Activated CD8-positive, alpha-beta T cell treated with anti-CD3 and anti-CD28 coated beads, Interleukin-2, amount 10 ng/mL, durations not matched to agents 7 days and 5 days (primary cell): ENCODE results near the gene TMED10. TPM values are rescaled to one million over a fixed set of nuclear protein-coding genes. Genes with fewer than 3 reads are reported as not detected.

Source experiments
- ATAC-seq: fragments of 150-1000 bp; cut with Tn5 transposase; one replicate; pipeline ENCODE4 v1.10.0; 2021; ENCODE audit warnings: moderate library complexity
- CTCF ChIA-PET: fragments of 350-600 bp; sonication (Branson Sonifier 250); formaldehyde crosslinking; loops from one replicate; lab custom pipeline; 2021; ENCODE audit warnings: antibody characterized with exemption; lab: Charles Lee
- POLR2A ChIA-PET: fragments of 350-600 bp; sonication (Branson Sonifier 250); formaldehyde crosslinking; loops from one replicate; lab custom pipeline; 2021; ENCODE audit warnings: antibody characterized with exemption; lab: Charles Lee
- DNase-seq: peaks from one replicate; pipeline ENCODE4 v3.0.0-alpha.2; 2020
- H3K27ac Mint-ChIP-seq: one replicate; pipeline ENCODE4 v1.8.0; 2021; ENCODE audit warnings: mild to moderate bottlenecking, mixed read lengths
- H3K27me3 Mint-ChIP-seq: one replicate; pipeline ENCODE4 v1.8.0; 2021; ENCODE audit warnings: low read depth, mixed read lengths
- H3K36me3 Mint-ChIP-seq: one replicate; pipeline ENCODE4 v1.8.0; 2021; ENCODE audit warnings: low read depth, mixed read lengths
- H3K4me1 Mint-ChIP-seq: one replicate; pipeline ENCODE4 v1.8.0; 2021; ENCODE audit warnings: low read depth, mixed read lengths
- H3K4me3 Mint-ChIP-seq: one replicate; pipeline ENCODE4 v1.8.0; 2021; ENCODE audit warnings: mild to moderate bottlenecking, mixed read lengths
- H3K9me3 Mint-ChIP-seq: one replicate; pipeline ENCODE4 v1.8.0; 2022; ENCODE audit warnings: mixed read lengths; ENCODE audit not compliant: insufficient read depth
- total RNA-seq, 2 experiments: library from RNA; stranded (reverse); gene quantifications; one replicate each; pipeline ENCODE4 v1.2.3, GENCODE V29; 2021

Gene TMED10
- 100 to 1,000 TPM; 177 to 188 TPM for total RNA-seq

GRCh38 chr14:75176142-75176820 lies at the start of gene TMED10:
Gene TMED10 (minus strand): TSS chr14:75176612. CDS start chr14:75176579, 33 bp downstream.
- Mint-ChIP-seq H3K9me3 (no peaks in the 10 kb centered on the region), H3K36me3 (peaks cover 15% of the 10 kb centered on the region), H3K4me3 (peak within 1 kb of the TSS; percentile 92), H3K27ac (peak within 1 kb of the TSS; percentile 98), H3K4me1 (peaks cover 38% of the 10 kb centered on the region), H3K27me3 (peaks cover 5% of the 10 kb centered on the region)
- ChIA-PET POLR2A (interaction anchor here (0.6 to 2.4 kb wide), 7 partner anchors 12 to 119 kb away, joined by 3 to 9 read pairs (median 4); no protein-coding TSS in a partner anchor), CTCF (interaction anchor here (0.6 to 1.6 kb wide), 7 partner anchors 8 to 118 kb away, joined by 3 to 4 read pairs (median 4); partner anchors contain the start of gene NEK9)
- DNase-seq (peak; percentile 94), ATAC-seq (peak; percentile 82)

GRCh38 chr14:75224561-75224960 lies 48.1 kb upstream of the TMED10 start:
- Mint-ChIP-seq H3K27ac (no peak overlapping the region), H3K9me3 (no peaks in the 10 kb centered on the region), H3K27me3 (peaks cover 9% of the 10 kb centered on the region), H3K4me1 (peaks cover 35% of the 10 kb centered on the region), H3K4me3 (no peak overlapping the region), H3K36me3 (no peaks in the 10 kb centered on the region)
- ChIA-PET CTCF (interaction anchor here (1.2 kb wide), 1 partner anchor 15 kb away, joined by 3 read pairs; no protein-coding TSS in a partner anchor), POLR2A (no interaction called here)
- DNase-seq (no peak), ATAC-seq (no peak)

- POLR2A ChIA-PET = no interaction called here
- no peaks in the 10 kb centered on the region for H3K9me3 Mint-ChIP-seq
- H3K4me1 Mint-ChIP-seq = peaks cover 27% of the 10 kb centered on the region
- H3K27me3 Mint-ChIP-seq = peaks cover 9% of the 10 kb centered on the region
- H3K4me3 Mint-ChIP-seq = no peak overlapping the region
- H3K27ac Mint-ChIP-seq = peak overlapping the region; percentile 54
- DNase-seq = peak; percentile 40
- ATAC-seq = peak; percentile 50
- CTCF ChIA-PET = interaction anchor here (1.2 kb wide), 1 partner anchor 14 kb away, joined by 3 read pairs; no protein-coding TSS in a partner anchor
- H3K36me3 Mint-ChIP-seq = no peaks in the 10 kb centered on the region
These were observed 47.3 kb upstream of the TMED10 start for GRCh38 chr14:75223664-75224154.

- Mint-ChIP-seq H3K27ac (no peak overlapping the region), H3K27me3 (peaks cover 14% of the 10 kb centered on the region), H3K4me1 (peaks cover 17% of the 10 kb centered on the region), H3K4me3 (no peak overlapping the region), H3K36me3 (no peaks in the 10 kb centered on the region), H3K9me3 (no peaks in the 10 kb centered on the region)
- ATAC-seq (no peak), DNase-seq (no peak)
- ChIA-PET POLR2A (no interaction called here), CTCF (interaction anchor here (1.1 kb wide), 1 partner anchor 67 kb away, joined by 3 read pairs; no protein-coding TSS in a partner anchor)
These were observed 45.8 kb upstream of the TMED10 start for GRCh38 chr14:75222208-75222701.

GRCh38 chr14:75221797-75222196 lies 45.4 kb upstream of the TMED10 start:
- Mint-ChIP-seq H3K27me3 (peaks cover 13% of the 10 kb centered on the region), H3K9me3 (no peaks in the 10 kb centered on the region), H3K36me3 (no peaks in the 10 kb centered on the region), H3K4me1 (peaks cover 17% of the 10 kb centered on the region), H3K27ac (no peak overlapping the region), H3K4me3 (no peak overlapping the region)
- POLR2A ChIA-PET = no interaction called here
- CTCF ChIA-PET = interaction anchor here (1.1 kb wide), 1 partner anchor 68 kb away, joined by 3 read pairs; no protein-coding TSS in a partner anchor
- DNase-seq (no peak), ATAC-seq (no peak)

- Mint-ChIP-seq H3K27ac (no peak overlapping the region), H3K4me3 (no peak overlapping the region), H3K9me3 (no peaks in the 10 kb centered on the region), H3K27me3 (peaks cover 11% of the 10 kb centered on the region), H3K36me3 (no peaks in the 10 kb centered on the region), H3K4me1 (peaks cover 30% of the 10 kb centered on the region)
- POLR2A ChIA-PET = no interaction called here
- no peak for DNase-seq
- ATAC-seq = no peak
- CTCF ChIA-PET = no interaction called here
These were observed 43.7 kb upstream of the TMED10 start for GRCh38 chr14:75220156-75220555.

GRCh38 chr14:75217508-75218206 lies 41.2 kb upstream of the TMED10 start:
- Mint-ChIP-seq H3K4me1 (peaks cover 34% of the 10 kb centered on the region), H3K27me3 (peaks cover 11% of the 10 kb centered on the region), H3K9me3 (no peaks in the 10 kb centered on the region), H3K36me3 (no peaks in the 10 kb centered on the region), H3K4me3 (no peak overlapping the region), H3K27ac (no peak overlapping the region)
- ChIA-PET CTCF (interaction anchor here (1.0 kb wide), 1 partner anchor 75 kb away, joined by 3 read pairs; no protein-coding TSS in a partner anchor), POLR2A (no interaction called here)
- ATAC-seq (no peak), DNase-seq (no peak)

DNA sequence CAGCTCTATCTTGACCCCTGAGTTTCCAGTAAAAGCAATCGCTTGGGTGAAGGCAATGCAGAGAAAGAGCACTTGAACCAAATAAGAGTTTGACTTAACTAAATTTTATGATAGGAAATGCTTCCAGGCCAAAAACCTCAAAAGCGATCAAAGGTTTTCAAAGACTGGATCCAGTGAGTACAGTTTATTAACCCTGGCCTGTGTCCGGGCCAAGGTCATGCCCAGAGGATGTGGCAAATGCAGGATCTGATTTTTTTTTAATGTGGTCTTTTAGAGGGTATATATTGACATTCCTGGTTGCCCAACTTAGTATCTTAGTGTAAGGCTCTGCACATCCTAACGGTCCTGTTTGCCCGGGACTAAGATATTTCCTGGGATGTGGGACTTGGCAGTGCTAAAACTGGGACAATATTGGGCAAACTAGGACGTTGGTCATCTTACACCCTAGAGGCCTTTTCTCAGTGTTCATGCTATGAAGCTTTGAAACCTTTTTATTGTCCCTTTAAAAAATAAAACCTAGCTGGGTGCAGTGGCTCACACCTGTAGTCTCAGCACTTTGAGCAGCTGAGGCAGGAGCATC lies 40.1 kb upstream of the TMED10 start:
- no peak overlapping the region for H3K27ac Mint-ChIP-seq
- no peak overlapping the region for H3K4me3 Mint-ChIP-seq
- ATAC-seq = no peak
- H3K4me1 Mint-ChIP-seq = peaks cover 32% of the 10 kb centered on the region
- DNase-seq = no peak
- peaks cover 9% of the 10 kb centered on the region for H3K27me3 Mint-ChIP-seq
- CTCF ChIA-PET = no interaction called here
- POLR2A ChIA-PET = interaction anchor here (0.6 kb wide), 1 partner anchor 1950 kb away, joined by 3 read pairs; no protein-coding TSS in a partner anchor
- no peaks in the 10 kb centered on the region for H3K36me3 Mint-ChIP-seq
- H3K9me3 Mint-ChIP-seq = no peaks in the 10 kb centered on the region

DNA sequence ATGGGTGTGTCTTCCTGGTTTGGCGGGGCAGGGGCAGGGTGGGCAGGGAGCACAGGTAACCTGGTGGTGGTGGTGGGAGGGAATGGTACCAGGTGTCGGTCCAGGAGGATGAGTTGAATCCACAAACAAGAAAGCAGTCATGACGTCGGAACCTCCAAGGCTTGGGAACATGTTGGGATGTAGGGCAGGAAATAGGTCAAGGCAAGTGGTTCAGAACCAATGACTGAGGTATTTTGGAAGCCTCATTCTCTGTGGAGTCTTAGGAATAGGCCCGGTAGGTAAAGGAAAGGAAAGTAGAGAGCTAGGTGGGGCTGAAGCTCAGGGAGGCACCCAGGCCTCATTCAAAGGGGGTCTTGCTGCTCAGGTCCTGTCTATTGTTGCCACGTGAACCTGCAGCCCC lies 39.1 kb upstream of the TMED10 start:
- ChIA-PET CTCF (no interaction called here), POLR2A (no interaction called here)
- Mint-ChIP-seq H3K36me3 (no peaks in the 10 kb centered on the region), H3K4me1 (peaks cover 32% of the 10 kb centered on the region), H3K9me3 (no peaks in the 10 kb centered on the region), H3K27ac (no peak overlapping the region), H3K4me3 (peak overlapping the region; percentile 1), H3K27me3 (peaks cover 9% of the 10 kb centered on the region)
- peak; percentile 11 for ATAC-seq
- DNase-seq = no peak

- Mint-ChIP-seq H3K4me1 (peaks cover 32% of the 10 kb centered on the region), H3K27ac (no peak overlapping the region), H3K4me3 (no peak overlapping the region), H3K27me3 (peaks cover 9% of the 10 kb centered on the region), H3K36me3 (no peaks in the 10 kb centered on the region), H3K9me3 (no peaks in the 10 kb centered on the region)
- POLR2A ChIA-PET = no interaction called here
- ATAC-seq (peak; percentile 56), DNase-seq (no peak)
- CTCF ChIA-PET = no interaction called here
These were observed 38.1 kb upstream of the TMED10 start for GRCh38 chr14:75214558-75214957.

GRCh38 chr14:75213172-75213571 lies 36.8 kb upstream of the TMED10 start:
- no peak for DNase-seq
- no peak for ATAC-seq
- H3K27me3 Mint-ChIP-seq = peaks cover 12% of the 10 kb centered on the region
- no peak overlapping the region for H3K4me3 Mint-ChIP-seq
- peaks cover 32% of the 10 kb centered on the region for H3K4me1 Mint-ChIP-seq
- H3K27ac Mint-ChIP-seq = no peak overlapping the region
- ChIA-PET POLR2A (no interaction called here), CTCF (no interaction called here)
- no peaks in the 10 kb centered on the region for H3K9me3 Mint-ChIP-seq
- no peaks in the 10 kb centered on the region for H3K36me3 Mint-ChIP-seq
